ENCODE measurements around the gene SAMD4B. TPM values are rescaled to one million over a fixed set of nuclear protein-coding genes. Genes with fewer than 3 reads are reported as not detected.

SAMD4B gene
- total RNA-seq, 1 experiment from 2014 or later, result 163 TPM

- no peak for TF ChIP-seq CTCF (conservative IDR thresholded peaks at IDR 0.05)
- no peak for TF ChIP-seq EZH2 (IDR thresholded peaks at IDR 0.05; ENCODE audit: low read depth)
- CTCF ChIA-PET, result no interaction called here
- H3K9me2 ChIP-seq (ENCODE audit: insufficient read depth), result no peaks in the 10 kb centered on the region
- H3K79me2 ChIP-seq (ENCODE audit: low read depth), result no peaks in the 10 kb centered on the region
- POLR2A ChIA-PET (ENCODE audit: unreplicated experiment), result no interaction called here
- no peaks in the 10 kb centered on the region for H3K9me3 ChIP-seq (ENCODE audit: insufficient read depth, low read depth)
- H3F3A ChIP-seq (ENCODE audit: insufficient read depth, low read depth), result peaks cover 12% of the 10 kb centered on the region; the same call in 1 of the 2 replicates
- no peak overlapping the region for H3K4me3 ChIP-seq
- DNase-seq, result no peak
- peaks cover 21% of the 10 kb centered on the region for H3K36me3 ChIP-seq (ENCODE audit: low read depth)
- no peak overlapping the region for H3K27ac ChIP-seq
- H3K4me1 ChIP-seq (replicated peaks; ENCODE audit: insufficient read depth), result no peaks in the 10 kb centered on the region
- no TSS peak for BruUV-seq (replicated peaks)
- no peak overlapping the region for H2AFZ ChIP-seq
- no peaks in the 10 kb centered on the region for H3K27me3 ChIP-seq (ENCODE audit: insufficient read depth, low read depth)
- peaks cover 6% of the 10 kb centered on the region for H4K20me1 ChIP-seq (ENCODE audit: insufficient read depth)
- no peak overlapping the region for H3K4me2 ChIP-seq
- intact Hi-C loops (cut with micrococcal nuclease; ENCODE audit: unreplicated experiment), result no loop called here
Measured at GRCh38 chr19:39369200-39369599, 27.0 kb downstream of the SAMD4B start.

- TF ChIP-seq EZH2 (IDR thresholded peaks at IDR 0.05; ENCODE audit: low read depth) (no peak), CTCF (conservative IDR thresholded peaks at IDR 0.05) (no peak)
- H3K4me1 ChIP-seq (replicated peaks; ENCODE audit: insufficient read depth), result no peaks in the 10 kb centered on the region
- no peaks in the 10 kb centered on the region for H3K79me2 ChIP-seq (ENCODE audit: low read depth)
- no TSS peak for BruUV-seq (replicated peaks)
- no peaks in the 10 kb centered on the region for H3K9me2 ChIP-seq (ENCODE audit: insufficient read depth)
- CTCF ChIA-PET, result interaction anchor here (0.6 kb wide), 1 partner anchor 294 kb away, joined by 7 read pairs; no protein-coding TSS in a partner anchor
- no peak overlapping the region for H3K4me3 ChIP-seq
- H3K9me3 ChIP-seq (ENCODE audit: insufficient read depth, low read depth), result no peaks in the 10 kb centered on the region
- 0 out of 2 replicates have a peak, but pooled peaks cover 7% of the 10 kb centered on the region for H3F3A ChIP-seq (ENCODE audit: insufficient read depth, low read depth)
- no peak for DNase-seq
- no peaks in the 10 kb centered on the region for H3K27me3 ChIP-seq (ENCODE audit: insufficient read depth, low read depth)
- POLR2A ChIA-PET (ENCODE audit: unreplicated experiment), result no interaction called here
- H3K36me3 ChIP-seq (ENCODE audit: low read depth), result peaks cover 18% of the 10 kb centered on the region
- peaks cover 6% of the 10 kb centered on the region for H4K20me1 ChIP-seq (ENCODE audit: insufficient read depth)
- no peak overlapping the region for H3K4me2 ChIP-seq
- no peak overlapping the region for H3K27ac ChIP-seq
- intact Hi-C loops (cut with micrococcal nuclease; ENCODE audit: unreplicated experiment), result no loop called here
- H2AFZ ChIP-seq, result no peak overlapping the region
Measured at GRCh38 chr19:39370735-39371134, 28.5 kb downstream of the SAMD4B start.

GRCh38 chr19:39372047-39372802 lies 30.0 kb downstream of the SAMD4B start:
- no peaks in the 10 kb centered on the region for H3K4me1 ChIP-seq (replicated peaks; ENCODE audit: insufficient read depth)
- intact Hi-C loops (cut with micrococcal nuclease; ENCODE audit: unreplicated experiment), result no loop called here
- H2AFZ ChIP-seq, result no peak overlapping the region
- no peak overlapping the region for H3K4me2 ChIP-seq
- no peaks in the 10 kb centered on the region for H3K27me3 ChIP-seq (ENCODE audit: insufficient read depth, low read depth)
- peaks cover 15% of the 10 kb centered on the region; the same call in 1 of the 2 replicates for H3K36me3 ChIP-seq (ENCODE audit: low read depth)
- POLR2A ChIA-PET (ENCODE audit: unreplicated experiment), result no interaction called here
- no peak overlapping the region for H3K27ac ChIP-seq
- CTCF ChIA-PET, result interaction anchor here (0.7 kb wide), 1 partner anchor 10 kb away, joined by 4 read pairs; no protein-coding TSS in a partner anchor
- no peaks in the 10 kb centered on the region for H3K9me3 ChIP-seq (ENCODE audit: insufficient read depth, low read depth)
- H3K4me3 ChIP-seq, result no peak overlapping the region
- no peaks in the 10 kb centered on the region for H3K9me2 ChIP-seq (ENCODE audit: insufficient read depth)
- H3K79me2 ChIP-seq (ENCODE audit: low read depth), result no peaks in the 10 kb centered on the region
- no TSS peak for BruUV-seq (replicated peaks)
- H3F3A ChIP-seq (ENCODE audit: insufficient read depth, low read depth), result 0 out of 2 replicates have a peak, but pooled peaks cover 7% of the 10 kb centered on the region
- H4K20me1 ChIP-seq (ENCODE audit: insufficient read depth), result peaks cover 6% of the 10 kb centered on the region
- DNase-seq, result no peak
- TF ChIP-seq CTCF (conservative IDR thresholded peaks at IDR 0.05) (no peak), EZH2 (IDR thresholded peaks at IDR 0.05; ENCODE audit: low read depth) (no peak)
